Measurements from ENCODE around the gene GNMT. TPM values are rescaled to one million over a fixed set of nuclear protein-coding genes. Genes with fewer than 3 reads are reported as not detected.

Gene GNMT
- total and polyA plus RNA-seq, 9 of the 15 experiments (the other 6 are each of a cell fraction or from before 2014, with no cell fraction given): 0.11 to 0.29 (median 0.15) TPM; not detected in 6

DNA sequence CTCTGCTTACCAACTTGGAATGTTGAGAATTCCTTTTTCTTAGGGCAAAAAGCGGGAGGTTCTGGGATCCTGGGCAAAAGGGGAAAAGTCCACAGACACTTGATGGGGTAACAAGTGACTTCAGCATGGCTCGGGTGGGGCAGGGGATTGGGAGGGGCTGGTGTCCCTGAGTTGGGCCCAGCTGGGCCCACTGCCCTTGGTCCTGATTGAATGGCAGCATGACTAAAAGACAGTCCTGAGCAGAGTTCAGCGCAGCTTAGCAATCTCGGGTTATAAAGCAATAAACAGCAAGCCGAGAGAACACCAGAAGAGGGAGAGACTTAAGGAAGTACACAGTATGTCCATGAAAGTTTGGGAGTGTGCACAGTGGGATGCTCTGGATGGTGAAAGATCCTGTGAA lies 29.4 kb downstream of the GNMT start (continued):
- TF ChIP-seq ZMIZ1 (IDR thresholded peaks at IDR 0.05; ENCODE audit: low read depth in 2 of 2, low read length in 2 of 2) (no peak), BHLHE40 (IDR thresholded peaks at IDR 0.05; ENCODE audit: low read length) (no peak), RBM34 (IDR thresholded peaks at IDR 0.05; ENCODE audit: borderline replicate concordance, insufficient read depth, low read length) (no peak), ZC3H4 (CRISPR knock-in tag; IDR thresholded peaks at IDR 0.05; ENCODE audit: borderline replicate concordance) (no peak), GTF2A2 (tag; IDR thresholded peaks at IDR 0.05) (no peak), CAMTA2 (CRISPR knock-in tag; conservative IDR thresholded peaks at IDR 0.05) (no peak)

GRCh38 chr6:42993445-42993844 lies 32.9 kb downstream of the GNMT start:
- Histone ChIP-seq H3K4me1 (replicated peaks in 1 of 2; ENCODE audit: control insufficient read depth in 2 of 2, insufficient read depth in 2 of 2, low read length in 2 of 2) (0 out of 5 replicates have a peak, but pooled peaks cover 0 to 4% of the 10 kb centered on the region in 2 experiments), H4K20me1 (replicated peaks; ENCODE audit: control insufficient read depth, insufficient read depth, low read length) (peaks cover under 1% of the 10 kb centered on the region; the same call in 1 of the 2 replicates), H3K4me2 (ENCODE audit: insufficient read depth, low read length) (no peak overlapping the region), H2AFZ (ENCODE audit: low read depth, low read length) (no peak overlapping the region), H3K36me3 (ENCODE audit: control insufficient read depth, insufficient read depth, low read length) (peaks cover 36% of the 10 kb centered on the region), H3K9me1 (ENCODE audit: control insufficient read depth, insufficient read depth, low read length) (peaks cover 2% of the 10 kb centered on the region), H3K27ac (ENCODE audit: extremely low read depth, low read depth, low read length) (no peak overlapping the region), H3K79me2 (ENCODE audit: control insufficient read depth, insufficient read depth, low read length) (no peaks in the 10 kb centered on the region), H3K9ac (ENCODE audit: insufficient read depth in 1 of 2, low read depth in 2 of 2, low read length in 2 of 2) (no peak overlapping the region), H3K4me3 (no peak overlapping the region), H3K9me3 (replicated peaks; ENCODE audit: control insufficient read depth, insufficient read depth, low read depth, low read length) (no peaks in the 10 kb centered on the region), H3K27me3 (ENCODE audit: control insufficient read depth in 2 of 2, insufficient read depth in 2 of 2, low read length in 2 of 2) (no peaks in the 10 kb centered on the region)
- intact Hi-C loops (cut with micrococcal nuclease) (no loop called here), in situ Hi-C loops (cut with MboI) (no loop called here)
- DNase-seq (ENCODE audit: extremely low read depth in 1 of 4, low spot score in 3 of 4) (no peak), ATAC-seq (no peak), FAIRE-seq (no peak)
- ChIA-PET POLR2A (interaction anchor here (1.9 to 2.3 kb wide), 2 partner anchors 9 to 19 kb away, joined by 8 to 11 read pairs; partner anchors contain the start of gene PPP2R5D), CTCF (ENCODE audit: low intra/inter-chr PET ratio) (no interaction called here)
- 72% methylated on average over 2 of the region's 2 CpGs for WGBS (ENCODE audit: insufficient coverage, low coverage, missing lambda C conversion rate)
- no TSS peak for BruUV-seq (replicated peaks)
- TF ChIP-seq HOXB6 (CRISPR knock-in tag; IDR thresholded peaks at IDR 0.05; ENCODE audit: borderline replicate concordance) (no peak), ZNF3 (CRISPR knock-in tag; IDR thresholded peaks at IDR 0.05) (no peak), ZNF165 (CRISPR knock-in tag; IDR thresholded peaks at IDR 0.05; ENCODE audit: borderline replicate concordance) (no peak), ZNF395 (CRISPR knock-in tag; IDR thresholded peaks at IDR 0.05) (no peak), ZNF696 (CRISPR knock-in tag; conservative IDR thresholded peaks at IDR 0.05) (no peak)
- TF ChIP-seq, protein P1, sequence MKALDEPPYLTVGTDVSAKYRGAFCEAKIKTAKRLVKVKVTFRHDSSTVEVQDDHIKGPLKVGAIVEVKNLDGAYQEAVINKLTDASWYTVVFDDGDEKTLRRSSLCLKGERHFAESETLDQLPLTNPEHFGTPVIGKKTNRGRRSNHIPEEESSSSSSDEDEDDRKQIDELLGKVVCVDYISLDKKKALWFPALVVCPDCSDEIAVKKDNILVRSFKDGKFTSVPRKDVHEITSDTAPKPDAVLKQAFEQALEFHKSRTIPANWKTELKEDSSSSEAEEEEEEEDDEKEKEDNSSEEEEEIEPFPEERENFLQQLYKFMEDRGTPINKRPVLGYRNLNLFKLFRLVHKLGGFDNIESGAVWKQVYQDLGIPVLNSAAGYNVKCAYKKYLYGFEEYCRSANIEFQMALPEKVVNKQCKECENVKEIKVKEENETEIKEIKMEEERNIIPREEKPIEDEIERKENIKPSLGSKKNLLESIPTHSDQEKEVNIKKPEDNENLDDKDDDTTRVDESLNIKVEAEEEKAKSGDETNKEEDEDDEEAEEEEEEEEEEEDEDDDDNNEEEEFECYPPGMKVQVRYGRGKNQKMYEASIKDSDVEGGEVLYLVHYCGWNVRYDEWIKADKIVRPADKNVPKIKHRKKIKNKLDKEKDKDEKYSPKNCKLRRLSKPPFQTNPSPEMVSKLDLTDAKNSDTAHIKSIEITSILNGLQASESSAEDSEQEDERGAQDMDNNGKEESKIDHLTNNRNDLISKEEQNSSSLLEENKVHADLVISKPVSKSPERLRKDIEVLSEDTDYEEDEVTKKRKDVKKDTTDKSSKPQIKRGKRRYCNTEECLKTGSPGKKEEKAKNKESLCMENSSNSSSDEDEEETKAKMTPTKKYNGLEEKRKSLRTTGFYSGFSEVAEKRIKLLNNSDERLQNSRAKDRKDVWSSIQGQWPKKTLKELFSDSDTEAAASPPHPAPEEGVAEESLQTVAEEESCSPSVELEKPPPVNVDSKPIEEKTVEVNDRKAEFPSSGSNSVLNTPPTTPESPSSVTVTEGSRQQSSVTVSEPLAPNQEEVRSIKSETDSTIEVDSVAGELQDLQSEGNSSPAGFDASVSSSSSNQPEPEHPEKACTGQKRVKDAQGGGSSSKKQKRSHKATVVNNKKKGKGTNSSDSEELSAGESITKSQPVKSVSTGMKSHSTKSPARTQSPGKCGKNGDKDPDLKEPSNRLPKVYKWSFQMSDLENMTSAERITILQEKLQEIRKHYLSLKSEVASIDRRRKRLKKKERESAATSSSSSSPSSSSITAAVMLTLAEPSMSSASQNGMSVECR (CRISPR knock-in tag; IDR thresholded peaks at IDR 0.05): no peak

Data from K562 (cell line).